Thyroid gland (tissue), 4 donors: ENCODE measurements around the gene UQCRC2. TPM values are rescaled to one million over a fixed set of nuclear protein-coding genes. Genes with fewer than 3 reads are reported as not detected.

Source experiments
- DNase-seq, 2 donors: peaks; one replicate each; pipeline ENCODE4 v3.0.0-alpha.2; 2019
- H3K27ac ChIP-seq, 3 donors: fragments of 200-600 bp; sonication (generic); 1 replicate in 2 of 3; 2 replicates in 1 of 3; pipeline ENCODE4 v1.5.1; 2016 to 2019; ENCODE audit warnings: mild to moderate bottlenecking in 1 of 3, moderate library complexity in 1 of 3
- H3K27me3 ChIP-seq: fragments of 200-600 bp; sonication (generic); one replicate; pipeline ENCODE4 v1.5.1; 2019
- H3K36me3 ChIP-seq, 2 donors: fragments of 200-600 bp; sonication (generic); one replicate each; pipeline ENCODE4 v1.5.1; 2016 to 2019
- H3K4me1 ChIP-seq, 2 donors: fragments of 200-600 bp; sonication (generic); one replicate each; pipeline ENCODE4 v1.5.1; 2017 to 2019
- H3K4me3 ChIP-seq, 3 donors: fragments of 200-600 bp; sonication (generic); replicated peaks in 1 of 3; 1 replicate in 2 of 3; 2 replicates in 1 of 3; pipeline ENCODE4 v1.5.1; 2016; ENCODE audit warnings: mild to moderate bottlenecking in 1 of 3
- H3K9me3 ChIP-seq: fragments of 200-600 bp; sonication (generic); one replicate; pipeline ENCODE4 v1.5.1; 2017
- POLR2A ChIP-seq, 2 donors: fragments of 450-650 bp; IDR thresholded peaks; one replicate each; pipeline ENCODE4 v1.6.1; 2017; ENCODE audit warnings: antibody characterized with exemption in 2 of 2, mild to moderate bottlenecking in 2 of 2, moderate library complexity in 1 of 2
- WGBS, 2 donors: methylation state at CpG; one replicate each; pipeline ENCODE4 v1.1.5; 2017; 5-methylcytosine and 5-hydroxymethylcytosine counted together
- intact Hi-C: fragments of 100-400 bp; cut with DNase I; formaldehyde crosslinking; loops from one replicate; pipeline ENCODE4 v1.15.1; 2023
- total RNA-seq, 4 donors: library from RNA; depleted of rRNA; stranded (reverse); fragments of >200 nt; gene quantifications; one replicate each; pipeline ENCODE4 v1.2.3, GENCODE V29; 2016
- TF ChIP-seq, protein P1 (sequence below), 6 experiments: fragments of 200-600 bp in 3 of 6; fragments of 450-650 bp in 3 of 6; sonication (generic) in 3 of 6; IDR thresholded peaks; one replicate each; pipeline ENCODE4 v1.5.1; 2016 to 2019; ENCODE audit warnings: antibody characterized with exemption in 6 of 6, mild to moderate bottlenecking in 2 of 6, inconsistent platforms in 1 of 6, moderate library complexity in 1 of 6

UQCRC2 gene
- total RNA-seq, 4 donors from 2014 or later = 168 to 333 (median 181) TPM

GRCh38 chr16:21989751-21990150 lies 36.6 kb downstream of the UQCRC2 start:
- no peak for DNase-seq
- Histone ChIP-seq H3K4me1 (no peaks in the 10 kb centered on the region), H3K36me3 (peaks cover 0 to 3% of the 10 kb centered on the region in 2 donors), H3K4me3 (no peak overlapping the region), H3K9me3 (no peaks in the 10 kb centered on the region), H3K27me3 (no peaks in the 10 kb centered on the region), H3K27ac (no peak overlapping the region)
- no peak for TF ChIP-seq POLR2A (IDR thresholded peaks at IDR 0.05)
- TF ChIP-seq, protein P1, sequence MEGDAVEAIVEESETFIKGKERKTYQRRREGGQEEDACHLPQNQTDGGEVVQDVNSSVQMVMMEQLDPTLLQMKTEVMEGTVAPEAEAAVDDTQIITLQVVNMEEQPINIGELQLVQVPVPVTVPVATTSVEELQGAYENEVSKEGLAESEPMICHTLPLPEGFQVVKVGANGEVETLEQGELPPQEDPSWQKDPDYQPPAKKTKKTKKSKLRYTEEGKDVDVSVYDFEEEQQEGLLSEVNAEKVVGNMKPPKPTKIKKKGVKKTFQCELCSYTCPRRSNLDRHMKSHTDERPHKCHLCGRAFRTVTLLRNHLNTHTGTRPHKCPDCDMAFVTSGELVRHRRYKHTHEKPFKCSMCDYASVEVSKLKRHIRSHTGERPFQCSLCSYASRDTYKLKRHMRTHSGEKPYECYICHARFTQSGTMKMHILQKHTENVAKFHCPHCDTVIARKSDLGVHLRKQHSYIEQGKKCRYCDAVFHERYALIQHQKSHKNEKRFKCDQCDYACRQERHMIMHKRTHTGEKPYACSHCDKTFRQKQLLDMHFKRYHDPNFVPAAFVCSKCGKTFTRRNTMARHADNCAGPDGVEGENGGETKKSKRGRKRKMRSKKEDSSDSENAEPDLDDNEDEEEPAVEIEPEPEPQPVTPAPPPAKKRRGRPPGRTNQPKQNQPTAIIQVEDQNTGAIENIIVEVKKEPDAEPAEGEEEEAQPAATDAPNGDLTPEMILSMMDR (IDR thresholded peaks at IDR 0.05) = no peak
- intact Hi-C loops = no loop called here
- WGBS, 2 donors = 82 to 89% methylated on average over 2 of the region's 2 CpGs

- H3K27ac ChIP-seq = no peak overlapping the region
- TF ChIP-seq POLR2A (IDR thresholded peaks at IDR 0.05) = no peak
- TF ChIP-seq, protein P1 (IDR thresholded peaks at IDR 0.05) = no peak
Measured at GRCh38 chr16:21990381-21990944, 37.3 kb downstream of the UQCRC2 start.

GRCh38 chr16:21991621-21992020 lies 38.5 kb downstream of the UQCRC2 start:
- TF ChIP-seq, protein P1 (IDR thresholded peaks at IDR 0.05) = no peak
- TF ChIP-seq POLR2A (IDR thresholded peaks at IDR 0.05) = no peak

More at GRCh38 chr16:21990381-21990944, 37.3 kb downstream of the UQCRC2 start:
- Histone ChIP-seq H3K27me3 (no peaks in the 10 kb centered on the region), H3K9me3 (no peaks in the 10 kb centered on the region), H3K4me3 (no peak overlapping the region), H3K36me3 (peaks cover 0 to 3% of the 10 kb centered on the region in 2 donors), H3K4me1 (no peaks in the 10 kb centered on the region)
- 45 to 53% methylated on average over 3 of the region's 3 CpGs for WGBS, 2 donors
- no peak for DNase-seq
- intact Hi-C loops = no loop called here

DNA sequence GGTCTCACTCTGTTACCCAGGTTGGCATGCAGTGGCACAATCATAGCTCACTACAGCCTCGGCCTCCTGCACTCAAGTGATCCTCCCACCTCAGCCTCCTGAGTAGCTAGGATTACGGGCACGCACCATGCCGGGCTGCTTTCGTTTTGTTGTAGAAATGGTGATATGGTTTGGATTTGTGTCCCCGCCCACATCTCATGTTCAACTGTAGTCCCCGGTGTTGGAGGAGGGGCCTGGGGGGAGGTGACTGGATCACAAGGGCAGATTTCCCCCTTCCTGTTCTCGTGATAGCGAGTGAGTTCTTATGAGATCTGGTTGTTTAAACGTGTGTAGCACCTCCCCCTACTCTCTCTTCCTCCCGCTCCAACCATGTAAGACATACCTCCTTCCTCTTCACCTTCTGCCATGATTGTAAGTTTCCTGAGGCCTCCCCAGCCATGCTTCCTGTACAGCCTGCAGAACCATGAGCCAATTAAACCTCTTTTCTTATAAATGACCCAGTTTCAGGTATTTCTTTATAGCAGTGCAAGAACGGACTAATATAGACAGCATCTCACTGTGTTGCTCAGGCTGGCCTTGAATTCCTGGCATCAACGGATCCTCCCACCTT lies 41.8 kb downstream of the UQCRC2 start:
- H3K4me3 ChIP-seq = no peak overlapping the region
- intact Hi-C loops = loop anchor here (5.0 kb wide), 1 partner anchor 102 kb away; no protein-coding TSS in a partner anchor
- no peaks in the 10 kb centered on the region for H3K36me3 ChIP-seq
- DNase-seq = no peak
- no peaks in the 10 kb centered on the region for H3K9me3 ChIP-seq
- no peaks in the 10 kb centered on the region for H3K4me1 ChIP-seq
- TF ChIP-seq, protein P1 (IDR thresholded peaks at IDR 0.05) = no peak
- no peak for TF ChIP-seq POLR2A (IDR thresholded peaks at IDR 0.05)
- no peak overlapping the region for H3K27ac ChIP-seq
- no peaks in the 10 kb centered on the region for H3K27me3 ChIP-seq
- 86 to 87% methylated on average over 13 of the region's 13 CpGs for WGBS, 2 donors

More at GRCh38 chr16:21991621-21992020, 38.5 kb downstream of the UQCRC2 start:
- 83% methylated on average over 6 of the region's 6 CpGs for WGBS, 2 donors
- no peak overlapping the region for H3K4me3 ChIP-seq
- no peak for DNase-seq
- H3K36me3 ChIP-seq = no peaks in the 10 kb centered on the region
- intact Hi-C loops = no loop called here
- no peaks in the 10 kb centered on the region for H3K4me1 ChIP-seq
- no peaks in the 10 kb centered on the region for H3K27me3 ChIP-seq
- H3K27ac ChIP-seq = no peak overlapping the region
- H3K9me3 ChIP-seq = no peaks in the 10 kb centered on the region
